GM23338 (cell line): ENCODE data around the gene CCDC201.

Experiments used
- CREB1 ChIP-seq: fragments of 250-450 bp; sonication (Bioruptor Pico); IDR thresholded peaks from 2 replicates; pipeline ENCODE4 v1.5.0; 2020; ENCODE audit warnings: low read depth, mild to moderate bottlenecking, moderate library complexity
- EZH2phosphoT487 ChIP-seq: fragments of 200-600 bp; sonication (generic); IDR thresholded peaks from one replicate; pipeline ENCODE4 v1.8.1; 2018; ENCODE audit warnings: antibody characterized with exemption; ENCODE audit not compliant: unreplicated experiment
- JUNB ChIP-seq: IDR thresholded peaks from one replicate; pipeline ENCODE4 v1.6.1; 2016; ENCODE audit warnings: antibody characterized with exemption; ENCODE audit not compliant: unreplicated experiment
- POLR2AphosphoS5 ChIP-seq: IDR thresholded peaks from 2 replicates; pipeline ENCODE4 v1.6.1; 2016; ENCODE audit warnings: antibody characterized with exemption, low read depth
- REST ChIP-seq: IDR thresholded peaks from one replicate; pipeline ENCODE4 v1.6.1; 2018; ENCODE audit warnings: antibody characterized with exemption; ENCODE audit not compliant: unreplicated experiment
- TF ChIP-seq, protein P1 (sequence below), 2 experiments: fragments of 200-600 bp in 1 of 2; sonication (generic) in 1 of 2; conservative IDR thresholded peaks; 2 replicates each; pipeline versions ENCODE4 v1.5.1 to v1.6.1; 2016 to 2017; ENCODE audit warnings: antibody characterized with exemption in 2 of 2, low read depth in 2 of 2, mild to moderate bottlenecking in 2 of 2, moderate library complexity in 1 of 2

DNA sequence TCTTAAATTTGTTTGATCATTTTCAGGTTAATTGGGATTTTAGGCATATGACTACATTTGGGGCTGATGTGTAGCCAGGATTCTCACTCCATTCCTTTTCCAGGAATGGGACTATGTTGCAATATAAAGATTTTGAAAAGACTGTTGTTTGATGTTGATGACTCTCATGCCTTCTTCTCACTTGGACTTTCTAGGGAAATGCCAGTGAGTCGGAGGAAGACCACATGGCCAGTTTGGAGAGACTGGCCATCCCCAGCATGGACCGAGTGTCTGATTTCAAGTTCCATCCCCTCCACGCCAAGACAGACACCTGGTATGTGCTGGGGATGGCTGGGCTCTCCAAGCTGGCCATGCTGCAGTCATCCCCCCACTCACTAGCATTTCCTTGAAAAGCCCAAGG, 42.7 kb upstream of the CCDC201 start:
- TF ChIP-seq, protein P1, sequence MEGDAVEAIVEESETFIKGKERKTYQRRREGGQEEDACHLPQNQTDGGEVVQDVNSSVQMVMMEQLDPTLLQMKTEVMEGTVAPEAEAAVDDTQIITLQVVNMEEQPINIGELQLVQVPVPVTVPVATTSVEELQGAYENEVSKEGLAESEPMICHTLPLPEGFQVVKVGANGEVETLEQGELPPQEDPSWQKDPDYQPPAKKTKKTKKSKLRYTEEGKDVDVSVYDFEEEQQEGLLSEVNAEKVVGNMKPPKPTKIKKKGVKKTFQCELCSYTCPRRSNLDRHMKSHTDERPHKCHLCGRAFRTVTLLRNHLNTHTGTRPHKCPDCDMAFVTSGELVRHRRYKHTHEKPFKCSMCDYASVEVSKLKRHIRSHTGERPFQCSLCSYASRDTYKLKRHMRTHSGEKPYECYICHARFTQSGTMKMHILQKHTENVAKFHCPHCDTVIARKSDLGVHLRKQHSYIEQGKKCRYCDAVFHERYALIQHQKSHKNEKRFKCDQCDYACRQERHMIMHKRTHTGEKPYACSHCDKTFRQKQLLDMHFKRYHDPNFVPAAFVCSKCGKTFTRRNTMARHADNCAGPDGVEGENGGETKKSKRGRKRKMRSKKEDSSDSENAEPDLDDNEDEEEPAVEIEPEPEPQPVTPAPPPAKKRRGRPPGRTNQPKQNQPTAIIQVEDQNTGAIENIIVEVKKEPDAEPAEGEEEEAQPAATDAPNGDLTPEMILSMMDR (conservative IDR thresholded peaks at IDR 0.05; ENCODE audit: low read depth in 2 of 2), result no peak
- TF ChIP-seq REST (no peak), EZH2phosphoT487 (no peak), CREB1 (CRISPR knock-in tag) (no peak), POLR2AphosphoS5 (no peak), JUNB (no peak)
